Measurements from ENCODE around the gene COP1.

DNA sequence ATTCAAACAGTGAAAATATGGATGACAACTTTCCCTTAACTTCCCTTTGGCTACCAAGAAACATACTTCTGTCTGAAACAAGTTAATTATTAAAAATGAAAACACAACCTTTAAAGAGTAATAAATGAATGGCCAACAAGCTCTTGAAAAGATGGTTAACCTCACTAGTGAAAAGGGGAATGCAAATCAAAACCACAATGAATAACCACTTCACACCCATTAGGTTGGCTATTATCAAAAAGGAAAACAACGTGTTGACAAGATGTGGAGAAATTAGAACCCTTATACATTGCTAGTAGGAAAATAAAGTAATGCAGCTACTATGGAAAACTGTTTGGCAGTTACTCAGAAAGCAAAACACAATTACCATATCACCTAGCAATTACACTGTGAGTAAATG lies 14.1 kb downstream of the COP1 start:
- TF ChIP-seq, protein P1, sequence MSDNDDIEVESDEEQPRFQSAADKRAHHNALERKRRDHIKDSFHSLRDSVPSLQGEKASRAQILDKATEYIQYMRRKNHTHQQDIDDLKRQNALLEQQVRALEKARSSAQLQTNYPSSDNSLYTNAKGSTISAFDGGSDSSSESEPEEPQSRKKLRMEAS (IDR thresholded peaks at IDR 0.05): no peak
- TF ChIP-seq, protein P2, sequence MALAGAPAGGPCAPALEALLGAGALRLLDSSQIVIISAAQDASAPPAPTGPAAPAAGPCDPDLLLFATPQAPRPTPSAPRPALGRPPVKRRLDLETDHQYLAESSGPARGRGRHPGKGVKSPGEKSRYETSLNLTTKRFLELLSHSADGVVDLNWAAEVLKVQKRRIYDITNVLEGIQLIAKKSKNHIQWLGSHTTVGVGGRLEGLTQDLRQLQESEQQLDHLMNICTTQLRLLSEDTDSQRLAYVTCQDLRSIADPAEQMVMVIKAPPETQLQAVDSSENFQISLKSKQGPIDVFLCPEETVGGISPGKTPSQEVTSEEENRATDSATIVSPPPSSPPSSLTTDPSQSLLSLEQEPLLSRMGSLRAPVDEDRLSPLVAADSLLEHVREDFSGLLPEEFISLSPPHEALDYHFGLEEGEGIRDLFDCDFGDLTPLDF (CRISPR knock-in tag; IDR thresholded peaks at IDR 0.05): no peak
- TF ChIP-seq SUZ12 (IDR thresholded peaks at IDR 0.05; ENCODE audit: low read depth, low read length) (no peak), HDAC2 (CRISPR knock-in tag; IDR thresholded peaks at IDR 0.05) (no peak), TCF7 (IDR thresholded peaks at IDR 0.05; ENCODE audit: low read depth) (no peak), RBFOX2 (IDR thresholded peaks at IDR 0.05; ENCODE audit: low read depth, low read length) (no peak), NFATC3 (CRISPR knock-in tag; IDR thresholded peaks at IDR 0.05) (no peak), TAF1 (CRISPR knock-in tag; IDR thresholded peaks at IDR 0.05) (no peak), CEBPB (IDR thresholded peaks at IDR 0.05; ENCODE audit: borderline replicate concordance, low read depth, low read length) (no peak)
- TF ChIP-seq, protein P3, sequence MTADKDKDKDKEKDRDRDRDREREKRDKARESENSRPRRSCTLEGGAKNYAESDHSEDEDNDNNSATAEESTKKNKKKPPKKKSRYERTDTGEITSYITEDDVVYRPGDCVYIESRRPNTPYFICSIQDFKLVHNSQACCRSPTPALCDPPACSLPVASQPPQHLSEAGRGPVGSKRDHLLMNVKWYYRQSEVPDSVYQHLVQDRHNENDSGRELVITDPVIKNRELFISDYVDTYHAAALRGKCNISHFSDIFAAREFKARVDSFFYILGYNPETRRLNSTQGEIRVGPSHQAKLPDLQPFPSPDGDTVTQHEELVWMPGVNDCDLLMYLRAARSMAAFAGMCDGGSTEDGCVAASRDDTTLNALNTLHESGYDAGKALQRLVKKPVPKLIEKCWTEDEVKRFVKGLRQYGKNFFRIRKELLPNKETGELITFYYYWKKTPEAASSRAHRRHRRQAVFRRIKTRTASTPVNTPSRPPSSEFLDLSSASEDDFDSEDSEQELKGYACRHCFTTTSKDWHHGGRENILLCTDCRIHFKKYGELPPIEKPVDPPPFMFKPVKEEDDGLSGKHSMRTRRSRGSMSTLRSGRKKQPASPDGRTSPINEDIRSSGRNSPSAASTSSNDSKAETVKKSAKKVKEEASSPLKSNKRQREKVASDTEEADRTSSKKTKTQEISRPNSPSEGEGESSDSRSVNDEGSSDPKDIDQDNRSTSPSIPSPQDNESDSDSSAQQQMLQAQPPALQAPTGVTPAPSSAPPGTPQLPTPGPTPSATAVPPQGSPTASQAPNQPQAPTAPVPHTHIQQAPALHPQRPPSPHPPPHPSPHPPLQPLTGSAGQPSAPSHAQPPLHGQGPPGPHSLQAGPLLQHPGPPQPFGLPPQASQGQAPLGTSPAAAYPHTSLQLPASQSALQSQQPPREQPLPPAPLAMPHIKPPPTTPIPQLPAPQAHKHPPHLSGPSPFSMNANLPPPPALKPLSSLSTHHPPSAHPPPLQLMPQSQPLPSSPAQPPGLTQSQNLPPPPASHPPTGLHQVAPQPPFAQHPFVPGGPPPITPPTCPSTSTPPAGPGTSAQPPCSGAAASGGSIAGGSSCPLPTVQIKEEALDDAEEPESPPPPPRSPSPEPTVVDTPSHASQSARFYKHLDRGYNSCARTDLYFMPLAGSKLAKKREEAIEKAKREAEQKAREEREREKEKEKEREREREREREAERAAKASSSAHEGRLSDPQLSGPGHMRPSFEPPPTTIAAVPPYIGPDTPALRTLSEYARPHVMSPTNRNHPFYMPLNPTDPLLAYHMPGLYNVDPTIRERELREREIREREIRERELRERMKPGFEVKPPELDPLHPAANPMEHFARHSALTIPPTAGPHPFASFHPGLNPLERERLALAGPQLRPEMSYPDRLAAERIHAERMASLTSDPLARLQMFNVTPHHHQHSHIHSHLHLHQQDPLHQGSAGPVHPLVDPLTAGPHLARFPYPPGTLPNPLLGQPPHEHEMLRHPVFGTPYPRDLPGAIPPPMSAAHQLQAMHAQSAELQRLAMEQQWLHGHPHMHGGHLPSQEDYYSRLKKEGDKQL (CRISPR knock-in tag; IDR thresholded peaks at IDR 0.05; ENCODE audit: low read depth): no peak
- TF ChIP-seq, protein P4, sequence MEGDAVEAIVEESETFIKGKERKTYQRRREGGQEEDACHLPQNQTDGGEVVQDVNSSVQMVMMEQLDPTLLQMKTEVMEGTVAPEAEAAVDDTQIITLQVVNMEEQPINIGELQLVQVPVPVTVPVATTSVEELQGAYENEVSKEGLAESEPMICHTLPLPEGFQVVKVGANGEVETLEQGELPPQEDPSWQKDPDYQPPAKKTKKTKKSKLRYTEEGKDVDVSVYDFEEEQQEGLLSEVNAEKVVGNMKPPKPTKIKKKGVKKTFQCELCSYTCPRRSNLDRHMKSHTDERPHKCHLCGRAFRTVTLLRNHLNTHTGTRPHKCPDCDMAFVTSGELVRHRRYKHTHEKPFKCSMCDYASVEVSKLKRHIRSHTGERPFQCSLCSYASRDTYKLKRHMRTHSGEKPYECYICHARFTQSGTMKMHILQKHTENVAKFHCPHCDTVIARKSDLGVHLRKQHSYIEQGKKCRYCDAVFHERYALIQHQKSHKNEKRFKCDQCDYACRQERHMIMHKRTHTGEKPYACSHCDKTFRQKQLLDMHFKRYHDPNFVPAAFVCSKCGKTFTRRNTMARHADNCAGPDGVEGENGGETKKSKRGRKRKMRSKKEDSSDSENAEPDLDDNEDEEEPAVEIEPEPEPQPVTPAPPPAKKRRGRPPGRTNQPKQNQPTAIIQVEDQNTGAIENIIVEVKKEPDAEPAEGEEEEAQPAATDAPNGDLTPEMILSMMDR (CRISPR knock-in tag; IDR thresholded peaks at IDR 0.05): no peak
- TF ChIP-seq, protein P5, sequence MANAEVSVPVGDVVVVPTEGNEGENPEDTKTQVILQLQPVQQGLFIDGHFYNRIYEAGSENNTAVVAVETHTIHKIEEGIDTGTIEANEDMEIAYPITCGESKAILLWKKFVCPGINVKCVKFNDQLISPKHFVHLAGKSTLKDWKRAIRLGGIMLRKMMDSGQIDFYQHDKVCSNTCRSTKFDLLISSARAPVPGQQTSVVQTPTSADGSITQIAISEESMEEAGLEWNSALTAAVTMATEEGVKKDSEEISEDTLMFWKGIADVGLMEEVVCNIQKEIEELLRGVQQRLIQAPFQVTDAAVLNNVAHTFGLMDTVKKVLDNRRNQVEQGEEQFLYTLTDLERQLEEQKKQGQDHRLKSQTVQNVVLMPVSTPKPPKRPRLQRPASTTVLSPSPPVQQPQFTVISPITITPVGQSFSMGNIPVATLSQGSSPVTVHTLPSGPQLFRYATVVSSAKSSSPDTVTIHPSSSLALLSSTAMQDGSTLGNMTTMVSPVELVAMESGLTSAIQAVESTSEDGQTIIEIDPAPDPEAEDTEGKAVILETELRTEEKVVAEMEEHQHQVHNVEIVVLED (CRISPR knock-in tag; IDR thresholded peaks at IDR 0.05; ENCODE audit: borderline replicate concordance): no peak

All from HepG2 (cell line).